GM12878 (cell line): ENCODE measurements around the gene SEMA3D.

Experiments used
- BCL11A ChIP-seq: IDR thresholded peaks from 2 replicates; pipeline ENCODE4 v1.6.1; 2011; ENCODE audit warnings: low read depth, low read length
- CREM ChIP-seq: IDR thresholded peaks from 2 replicates; pipeline ENCODE4 v1.6.1; 2014; ENCODE audit warnings: antibody characterized with exemption, low read depth
- CTCF ChIP-seq, 3 experiments: IDR thresholded peaks in 2 of 3; conservative IDR thresholded peaks in 1 of 3; 2 replicates each; pipeline ENCODE4 v1.5.1; 2011; ENCODE audit warnings: low read depth in 3 of 3, low read length in 3 of 3, mild to moderate bottlenecking in 3 of 3, control low read depth in 2 of 3, moderate library complexity in 2 of 3, inconsistent platforms in 1 of 3, mixed read lengths in 1 of 3; ENCODE audit not compliant: control insufficient read depth in 2 of 3, insufficient read depth in 1 of 3; ENCODE audit errors: extremely low read depth in 1 of 3
- DPF2 ChIP-seq: fragments of 450-650 bp; IDR thresholded peaks from 2 replicates; pipeline ENCODE4 v1.6.1; 2017; ENCODE audit warnings: mild to moderate bottlenecking
- POLR2AphosphoS5 ChIP-seq: IDR thresholded peaks from 2 replicates; pipeline ENCODE4 v1.6.1; 2011; ENCODE audit warnings: mild to moderate bottlenecking, low read length, inconsistent platforms
- REST ChIP-seq: IDR thresholded peaks from 2 replicates; pipeline ENCODE4 v1.6.1; 2012; ENCODE audit warnings: mild to moderate bottlenecking, low read depth, low read length
- ZBTB40 ChIP-seq: fragments of 450-650 bp; IDR thresholded peaks from 2 replicates; pipeline ENCODE4 v1.6.1; 2016; ENCODE audit warnings: mild to moderate bottlenecking, moderate library complexity, borderline replicate concordance

- no peak for TF ChIP-seq CTCF (IDR thresholded peaks at IDR 0.05 in 2 of 3, conservative IDR thresholded peaks at IDR 0.05 in 1 of 3; ENCODE audit: control insufficient read depth in 2 of 3, extremely low read depth in 1 of 3, insufficient read depth in 1 of 3, low read depth in 3 of 3, low read length in 3 of 3)
- TF ChIP-seq POLR2AphosphoS5: no peak
- TF ChIP-seq DPF2: no peak
- no peak for TF ChIP-seq CREM
- no peak for TF ChIP-seq REST
- TF ChIP-seq BCL11A: no peak
- no peak for TF ChIP-seq ZBTB40
These were observed 61.7 kb downstream of the SEMA3D start for GRCh38 chr7:85125176-85125575.
